Type B pancreatic cell (in vitro differentiated cells): ENCODE measurements around the gene LYL1. TPM values are rescaled to one million over a fixed set of nuclear protein-coding genes. Genes with fewer than 3 reads are reported as not detected.

Experiments used
- DNase-seq: peaks from one replicate; pipeline ENCODE4 v3.0.0; 2021; ENCODE audit warnings: mixed read lengths; ENCODE audit not compliant: unreplicated experiment; ENCODE audit errors: extremely low spot score
- H3K27ac Mint-ChIP-seq: 2 replicates; pipeline ENCODE4 v1.8.0; 2021; ENCODE audit warnings: mild to moderate bottlenecking, mixed read lengths
- H3K27me3 Mint-ChIP-seq: 2 replicates; pipeline ENCODE4 v1.8.0; 2021; ENCODE audit warnings: mixed read lengths
- H3K36me3 Mint-ChIP-seq: 2 replicates; pipeline ENCODE4 v1.8.0; 2021; ENCODE audit warnings: mixed read lengths
- H3K4me1 Mint-ChIP-seq: one replicate; pipeline ENCODE4 v1.8.0; 2021; ENCODE audit warnings: mixed read lengths; ENCODE audit not compliant: unreplicated experiment
- H3K4me3 Mint-ChIP-seq: 2 replicates; pipeline ENCODE4 v1.8.0; 2021; ENCODE audit warnings: mild to moderate bottlenecking, mixed read lengths
- H3K9me3 Mint-ChIP-seq: 2 replicates; pipeline ENCODE4 v1.8.0; 2021; ENCODE audit warnings: mixed read lengths
- total RNA-seq: library from RNA; stranded (reverse); gene quantifications from 2 replicates; pipeline ENCODE4 v1.2.1, GENCODE V29; 2021; ENCODE audit warnings: low replicate concordance
- TF ChIP-seq, protein P1 (sequence below): fragments of 200-600 bp; sonication (generic); conservative IDR thresholded peaks from 2 replicates; pipeline ENCODE4 v1.5.0; 2021; ENCODE audit warnings: antibody characterized with exemption, mild to moderate bottlenecking

The LYL1 gene
- total RNA-seq, 1 donor from 2014 or later, result 0.19 TPM

DNA sequence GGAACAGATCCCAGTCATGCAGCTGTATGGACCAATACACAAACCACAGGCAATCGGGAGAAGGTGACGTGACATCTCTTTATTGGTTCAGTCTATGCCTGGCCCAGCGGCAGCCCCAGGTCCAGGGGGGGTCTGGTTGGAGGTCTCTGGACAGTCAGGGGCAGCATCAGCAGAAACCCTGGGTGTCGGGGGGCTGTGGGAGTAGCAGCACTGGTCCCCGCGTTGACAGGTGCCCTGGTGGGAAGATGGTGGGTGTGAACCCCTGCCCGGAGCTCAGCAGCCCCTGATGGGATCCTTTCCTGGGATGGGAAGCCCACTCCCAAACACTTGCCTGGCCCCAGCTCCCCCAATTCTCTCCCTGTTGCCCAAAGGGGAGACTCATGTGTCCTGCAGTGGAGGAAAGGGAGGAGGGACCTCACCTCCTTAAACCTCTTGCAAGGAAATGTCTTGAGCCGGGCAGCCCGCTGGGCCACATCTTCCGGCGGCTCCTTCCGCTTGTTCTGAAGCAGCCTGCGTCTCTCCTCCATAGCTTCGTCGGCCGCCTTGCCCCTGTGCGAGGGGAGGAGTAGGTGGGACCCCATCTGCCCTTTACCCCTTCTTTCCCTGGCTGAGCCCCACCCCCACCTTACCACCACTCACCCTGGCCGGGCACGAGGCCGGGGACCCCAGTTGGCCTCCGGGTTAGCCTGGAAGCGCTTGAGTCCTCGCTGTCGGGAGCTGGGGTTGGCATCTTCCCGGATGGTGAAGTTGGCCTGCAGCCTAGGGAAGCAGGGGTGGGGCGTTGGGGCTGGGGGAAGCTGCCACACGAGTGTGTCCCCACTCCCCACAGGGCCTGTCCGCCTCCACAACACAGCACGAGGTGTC lies 2.4 kb upstream of the LYL1 start:
- DNase-seq, result no peak
- Mint-ChIP-seq H3K27me3 (peaks cover 19% of the 10 kb centered on the region), H3K9me3 (no peaks in the 10 kb centered on the region), H3K4me3 (no peak overlapping the region), H3K36me3 (no peaks in the 10 kb centered on the region), H3K4me1 (peaks cover 1% of the 10 kb centered on the region), H3K27ac (no peak overlapping the region)
- TF ChIP-seq, protein P1, sequence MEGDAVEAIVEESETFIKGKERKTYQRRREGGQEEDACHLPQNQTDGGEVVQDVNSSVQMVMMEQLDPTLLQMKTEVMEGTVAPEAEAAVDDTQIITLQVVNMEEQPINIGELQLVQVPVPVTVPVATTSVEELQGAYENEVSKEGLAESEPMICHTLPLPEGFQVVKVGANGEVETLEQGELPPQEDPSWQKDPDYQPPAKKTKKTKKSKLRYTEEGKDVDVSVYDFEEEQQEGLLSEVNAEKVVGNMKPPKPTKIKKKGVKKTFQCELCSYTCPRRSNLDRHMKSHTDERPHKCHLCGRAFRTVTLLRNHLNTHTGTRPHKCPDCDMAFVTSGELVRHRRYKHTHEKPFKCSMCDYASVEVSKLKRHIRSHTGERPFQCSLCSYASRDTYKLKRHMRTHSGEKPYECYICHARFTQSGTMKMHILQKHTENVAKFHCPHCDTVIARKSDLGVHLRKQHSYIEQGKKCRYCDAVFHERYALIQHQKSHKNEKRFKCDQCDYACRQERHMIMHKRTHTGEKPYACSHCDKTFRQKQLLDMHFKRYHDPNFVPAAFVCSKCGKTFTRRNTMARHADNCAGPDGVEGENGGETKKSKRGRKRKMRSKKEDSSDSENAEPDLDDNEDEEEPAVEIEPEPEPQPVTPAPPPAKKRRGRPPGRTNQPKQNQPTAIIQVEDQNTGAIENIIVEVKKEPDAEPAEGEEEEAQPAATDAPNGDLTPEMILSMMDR, result no peak

DNA sequence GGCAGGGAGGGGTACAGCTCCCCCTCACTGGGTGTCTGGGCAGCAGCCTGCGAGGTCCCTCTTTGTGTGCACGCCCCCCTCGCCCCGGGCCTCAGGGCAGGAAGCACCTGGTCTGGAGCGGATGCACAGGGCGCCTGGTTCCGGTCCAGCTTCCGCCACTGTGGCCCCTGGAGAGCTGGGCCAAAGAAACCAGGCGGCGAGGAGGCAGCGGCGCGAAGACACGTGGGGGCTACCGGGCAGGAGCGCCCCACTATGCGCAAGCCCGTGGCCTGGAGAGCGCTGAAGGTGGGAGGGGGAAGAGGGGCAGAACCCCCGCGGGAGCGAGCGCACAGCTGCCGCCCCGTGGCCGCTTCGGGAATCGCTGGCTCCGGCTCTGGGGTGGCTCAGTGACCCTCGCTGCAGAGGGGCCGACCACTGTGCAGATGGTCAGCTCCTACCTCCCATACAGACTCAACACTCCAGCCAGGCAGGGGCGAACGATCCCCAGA lies 1.7 kb upstream of the LYL1 start:
- no peak for DNase-seq

DNA sequence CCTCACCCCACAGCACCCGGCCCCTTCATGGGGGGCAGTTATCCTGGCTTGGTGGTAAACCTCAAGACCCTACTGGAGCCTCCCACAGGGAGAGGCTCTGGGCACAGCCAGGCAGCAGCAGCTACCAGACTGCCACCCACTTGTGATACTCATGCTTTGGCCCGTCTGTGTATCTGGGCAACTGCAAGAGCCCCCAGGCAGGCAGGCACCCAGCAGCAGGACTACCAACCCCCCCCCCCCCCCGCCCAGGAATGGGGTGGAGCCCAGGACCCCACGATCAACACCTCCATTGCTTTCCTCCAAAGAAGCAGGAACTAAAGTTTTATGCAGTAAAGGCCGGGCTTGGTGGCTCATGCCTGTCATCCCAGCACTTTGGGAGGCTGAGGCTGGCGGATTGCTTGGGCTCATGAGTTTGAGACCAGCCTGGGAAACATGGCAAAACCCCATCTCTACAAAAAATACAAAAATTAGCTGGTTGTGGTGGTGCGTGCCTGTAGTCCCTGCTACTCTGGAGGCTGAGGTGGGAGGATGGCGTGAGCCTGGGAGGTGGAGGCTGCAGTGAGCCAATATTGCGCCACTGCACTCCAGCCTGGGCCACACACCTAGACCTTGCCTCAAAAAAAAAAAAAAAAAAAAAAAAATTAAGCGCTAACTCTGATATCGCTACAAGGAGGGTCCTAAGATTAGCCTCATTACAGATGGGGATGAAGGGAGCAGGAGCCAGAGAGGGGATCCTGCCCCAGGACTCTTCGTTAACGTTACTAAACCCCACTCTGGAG lies 1.1 kb upstream of the LYL1 start:
- TF ChIP-seq, protein P1, result no peak
- no peak for DNase-seq
- no peaks in the 10 kb centered on the region for H3K36me3 Mint-ChIP-seq

More for the DNA sequence above, 1.7 kb upstream of the LYL1 start:
- Mint-ChIP-seq H3K27me3 (peaks cover 26% of the 10 kb centered on the region), H3K4me3 (no peak overlapping the region), H3K9me3 (no peaks in the 10 kb centered on the region), H3K36me3 (no peaks in the 10 kb centered on the region), H3K27ac (no peak overlapping the region), H3K4me1 (peaks cover 4% of the 10 kb centered on the region)
- TF ChIP-seq, protein P1, result peak; percentile 73

DNA sequence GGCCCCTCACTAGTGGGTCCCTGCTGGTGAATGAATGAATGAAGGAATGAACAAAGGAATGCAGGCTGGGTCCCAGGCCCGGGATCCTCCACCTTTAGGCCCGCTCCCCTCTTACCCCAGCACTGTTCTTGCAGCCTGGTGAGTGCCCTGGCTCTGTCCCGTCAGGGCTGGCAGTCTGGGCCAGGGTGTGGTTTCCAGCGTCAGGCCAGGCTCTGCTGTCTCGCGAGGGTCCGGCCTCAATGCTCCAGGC lies 317 bp downstream of the LYL1 start:
- TF ChIP-seq, protein P1, result no peak
- Mint-ChIP-seq H3K27me3 (peaks cover 43% of the 10 kb centered on the region), H3K4me1 (peaks cover 8% of the 10 kb centered on the region), H3K4me3 (no peak overlapping the region), H3K27ac (no peak overlapping the region), H3K9me3 (no peaks in the 10 kb centered on the region), H3K36me3 (no peaks in the 10 kb centered on the region)
- no peak for DNase-seq

More for the DNA sequence above, 1.1 kb upstream of the LYL1 start:
- H3K9me3 Mint-ChIP-seq, result no peaks in the 10 kb centered on the region
- H3K27ac Mint-ChIP-seq, result no peak overlapping the region
- peaks cover 31% of the 10 kb centered on the region for H3K27me3 Mint-ChIP-seq
- peaks cover 4% of the 10 kb centered on the region for H3K4me1 Mint-ChIP-seq
- no peak overlapping the region for H3K4me3 Mint-ChIP-seq

DNA sequence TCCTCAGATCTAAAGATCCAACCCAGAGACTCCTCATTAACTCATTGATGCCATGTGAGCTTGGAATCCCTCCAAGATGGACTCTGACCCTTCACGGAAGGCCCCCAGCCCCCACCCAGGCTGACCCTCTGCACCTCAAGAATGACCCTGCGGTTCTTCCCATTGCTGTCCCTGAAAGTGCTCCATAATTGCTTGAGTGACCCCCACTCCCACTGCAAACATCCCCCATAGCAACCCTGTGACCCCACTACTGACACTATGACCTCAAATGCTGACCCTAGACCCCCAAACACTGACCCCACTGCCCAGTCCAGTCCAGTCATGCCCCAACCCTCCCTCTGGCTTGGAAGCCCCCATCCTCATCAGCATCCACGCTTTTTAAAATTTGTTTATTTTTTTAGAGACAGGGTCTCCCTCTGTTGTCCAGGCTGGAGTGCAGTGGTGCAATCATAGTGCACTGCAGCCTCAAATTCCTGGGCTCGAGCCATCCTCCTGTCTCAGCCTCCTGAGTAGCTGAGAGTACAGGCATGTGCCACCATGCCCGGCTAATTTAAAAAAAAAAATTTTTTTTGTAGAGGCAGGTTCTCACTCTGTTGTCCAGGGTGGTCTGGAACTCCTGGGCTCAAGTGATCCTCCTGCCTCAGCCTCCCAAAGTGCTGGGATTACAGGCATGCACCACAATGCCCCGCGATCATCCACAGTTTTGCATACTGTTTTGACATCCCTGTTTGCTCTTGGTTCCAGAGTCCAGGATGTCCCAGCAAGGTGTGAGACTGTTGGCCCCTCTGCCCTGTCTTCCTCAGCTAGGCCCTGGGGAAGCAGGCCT lies 855 bp downstream of the LYL1 start:
- H3K27me3 Mint-ChIP-seq, result peaks cover 49% of the 10 kb centered on the region
- no peaks in the 10 kb centered on the region for H3K36me3 Mint-ChIP-seq
- TF ChIP-seq, protein P1, result no peak
- no peaks in the 10 kb centered on the region for H3K9me3 Mint-ChIP-seq
- peak overlapping the region; percentile 14 for H3K4me3 Mint-ChIP-seq
- no peak overlapping the region for H3K27ac Mint-ChIP-seq
- DNase-seq, result no peak
- peaks cover 8% of the 10 kb centered on the region for H3K4me1 Mint-ChIP-seq
